Fibroblast of peridontal ligament (primary cell): ENCODE data around the gene HBM.
"Not testable (repeated sequence)": the region's sequence is repeated elsewhere in the genome, so short reads cannot be mapped to it uniquely, and the experiment has no call there.

ENCODE experiments used
- DNase-seq: peaks from one replicate; pipeline ENCODE4 v3.0.0-alpha.2; 2010; ENCODE audit errors: extremely low read depth

HBM gene

DNA sequence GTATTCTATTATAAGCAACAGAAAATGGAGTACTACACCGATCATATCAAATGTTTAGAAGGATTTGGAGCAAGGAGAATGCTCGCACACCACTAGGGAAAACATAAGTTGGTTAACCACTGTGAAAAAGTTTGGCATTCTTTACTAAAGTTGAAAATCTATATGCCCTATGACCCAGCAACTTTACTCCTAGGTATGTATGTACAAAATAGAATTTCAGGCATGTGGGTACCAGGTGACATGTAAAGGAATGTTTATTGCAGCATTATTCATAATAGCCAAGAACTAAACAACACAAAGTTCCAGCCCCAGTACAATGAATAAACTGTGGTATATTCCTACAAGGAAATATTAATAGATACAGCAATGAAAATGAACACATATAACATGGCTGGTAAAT lies 19.1 kb upstream of the HBM start:
- no peak for DNase-seq

DNA sequence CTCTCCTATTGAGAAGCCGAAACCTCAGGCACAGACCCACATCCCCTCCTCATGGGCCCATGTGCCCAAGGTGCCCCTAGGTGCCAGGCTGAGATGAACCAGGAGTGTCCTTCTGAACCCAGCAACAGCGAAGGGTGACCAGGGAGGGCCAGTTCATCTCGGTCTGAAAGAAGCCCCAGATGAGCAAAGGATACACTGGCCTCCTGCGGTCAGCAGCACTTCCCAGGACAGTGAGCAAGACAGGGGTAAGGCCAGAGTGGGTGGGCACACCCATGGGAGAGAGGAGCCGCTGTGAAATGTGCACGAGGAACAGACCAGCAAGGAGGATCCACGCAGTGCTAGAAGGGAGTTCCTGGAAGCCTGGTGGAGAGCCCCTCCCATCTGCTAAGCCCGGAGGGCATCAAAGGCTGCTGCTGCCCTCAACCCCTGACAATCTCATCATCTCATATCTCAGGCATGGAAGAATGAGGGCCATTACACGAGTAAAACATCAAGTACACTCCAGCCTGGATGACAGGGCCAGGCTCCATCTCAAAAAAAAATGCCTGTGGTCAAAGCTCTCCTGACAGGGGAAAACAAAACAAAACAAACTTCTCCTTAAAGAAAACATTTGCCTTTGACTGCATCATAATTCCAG lies 16.6 kb upstream of the HBM start:
- DNase-seq, result peak; percentile 48

DNA sequence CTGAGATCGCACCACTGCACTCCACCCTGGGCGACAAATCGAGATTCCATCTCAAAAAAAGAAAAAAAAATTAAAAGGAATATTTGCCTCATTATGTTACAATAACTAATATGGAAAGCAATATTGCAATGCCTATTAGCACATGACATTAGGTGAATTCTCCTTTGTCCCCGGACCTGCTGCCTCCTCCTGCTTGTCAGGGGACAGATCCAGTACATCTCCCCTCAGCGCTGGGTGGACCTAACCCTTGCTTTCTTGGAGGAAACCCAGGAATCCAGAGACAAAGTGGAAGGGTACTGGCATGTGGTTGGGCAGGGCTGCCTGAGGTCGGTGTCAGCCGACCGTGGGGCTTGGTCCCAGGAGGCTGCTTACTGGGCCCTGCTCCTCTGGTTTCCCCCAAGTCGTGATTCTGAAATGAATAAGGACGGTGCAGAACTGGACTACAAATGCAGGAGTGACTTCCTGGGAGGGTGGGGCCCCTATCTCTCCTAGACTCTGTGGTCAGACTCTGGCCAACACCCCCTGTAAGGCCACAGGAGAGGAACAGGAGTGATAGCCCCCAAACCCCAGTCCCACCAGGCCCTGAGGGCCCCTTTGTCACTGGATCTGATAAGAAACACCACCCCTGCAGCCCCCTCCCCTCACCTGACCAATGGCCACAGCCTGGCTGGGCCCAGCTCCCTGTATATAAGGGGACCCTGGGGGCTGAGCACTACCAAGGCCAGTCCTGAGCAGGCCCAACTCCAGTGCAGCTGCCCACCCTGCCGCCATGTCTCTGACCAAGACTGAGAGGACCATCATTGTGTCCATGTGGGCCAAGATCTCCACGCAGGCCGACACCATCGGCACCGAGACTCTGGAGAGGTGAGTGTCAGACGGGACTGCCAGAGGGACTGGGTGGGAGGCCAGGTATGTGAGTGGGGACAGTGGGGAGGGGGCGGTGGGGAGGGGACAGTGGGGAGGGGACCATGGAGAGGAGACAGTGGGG lies 13.3 kb upstream of the HBM start, which contains the start of gene HBZ:
TSS of gene HBZ (plus strand) at position 504 of the 988 bp plus-strand sequence. CDS start at position 770, 266 bp downstream.
- no peak for DNase-seq

DNA sequence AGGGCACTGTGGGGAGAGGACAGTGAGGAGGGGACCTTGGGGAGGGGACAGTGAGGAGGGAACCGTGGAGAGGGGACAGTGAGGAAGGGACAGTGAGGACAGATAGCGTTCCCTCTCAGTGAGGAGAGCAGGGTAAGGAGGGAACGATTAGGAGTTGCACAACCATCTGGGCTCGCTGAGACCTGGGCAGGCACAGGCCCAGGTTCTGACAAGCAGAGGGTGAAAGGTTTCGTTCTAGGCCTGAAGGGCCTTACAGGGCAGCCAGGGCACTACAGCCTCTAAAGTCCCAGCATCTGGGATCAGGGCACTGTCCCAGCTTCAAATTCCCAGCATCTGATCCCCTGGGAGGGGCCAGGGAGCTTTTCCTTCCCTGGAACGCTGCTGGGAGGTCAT lies 12.7 kb upstream of the HBM start:
- DNase-seq, result not testable (repeated sequence)

DNA sequence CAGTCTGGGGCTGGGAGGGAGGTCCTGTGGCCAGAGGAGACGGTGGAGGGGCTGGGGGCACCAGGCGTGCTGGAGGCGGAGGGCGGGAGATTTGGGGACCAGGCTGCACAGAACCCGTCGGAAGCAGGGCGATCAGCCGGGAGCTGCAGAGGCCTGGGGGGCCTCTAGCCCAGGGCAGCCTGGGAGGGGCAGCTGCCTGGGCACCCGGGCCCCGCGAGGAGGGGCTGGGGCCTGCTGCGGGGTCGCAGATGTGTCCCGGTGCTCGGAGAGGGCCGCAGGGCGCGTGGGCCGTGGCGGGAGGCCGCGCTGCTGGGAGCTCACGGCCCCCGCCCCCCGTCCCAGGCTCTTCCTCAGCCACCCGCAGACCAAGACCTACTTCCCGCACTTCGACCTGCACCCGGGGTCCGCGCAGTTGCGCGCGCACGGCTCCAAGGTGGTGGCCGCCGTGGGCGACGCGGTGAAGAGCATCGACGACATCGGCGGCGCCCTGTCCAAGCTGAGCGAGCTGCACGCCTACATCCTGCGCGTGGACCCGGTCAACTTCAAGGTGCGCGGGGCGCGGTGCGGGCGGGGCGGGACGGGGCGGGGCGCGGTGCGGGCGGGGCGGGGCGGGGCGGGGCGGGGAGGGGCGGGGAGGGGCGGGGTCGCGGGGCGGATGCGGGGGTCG lies 12.1 kb upstream of the HBM start:
- DNase-seq, result not testable (repeated sequence)

DNA sequence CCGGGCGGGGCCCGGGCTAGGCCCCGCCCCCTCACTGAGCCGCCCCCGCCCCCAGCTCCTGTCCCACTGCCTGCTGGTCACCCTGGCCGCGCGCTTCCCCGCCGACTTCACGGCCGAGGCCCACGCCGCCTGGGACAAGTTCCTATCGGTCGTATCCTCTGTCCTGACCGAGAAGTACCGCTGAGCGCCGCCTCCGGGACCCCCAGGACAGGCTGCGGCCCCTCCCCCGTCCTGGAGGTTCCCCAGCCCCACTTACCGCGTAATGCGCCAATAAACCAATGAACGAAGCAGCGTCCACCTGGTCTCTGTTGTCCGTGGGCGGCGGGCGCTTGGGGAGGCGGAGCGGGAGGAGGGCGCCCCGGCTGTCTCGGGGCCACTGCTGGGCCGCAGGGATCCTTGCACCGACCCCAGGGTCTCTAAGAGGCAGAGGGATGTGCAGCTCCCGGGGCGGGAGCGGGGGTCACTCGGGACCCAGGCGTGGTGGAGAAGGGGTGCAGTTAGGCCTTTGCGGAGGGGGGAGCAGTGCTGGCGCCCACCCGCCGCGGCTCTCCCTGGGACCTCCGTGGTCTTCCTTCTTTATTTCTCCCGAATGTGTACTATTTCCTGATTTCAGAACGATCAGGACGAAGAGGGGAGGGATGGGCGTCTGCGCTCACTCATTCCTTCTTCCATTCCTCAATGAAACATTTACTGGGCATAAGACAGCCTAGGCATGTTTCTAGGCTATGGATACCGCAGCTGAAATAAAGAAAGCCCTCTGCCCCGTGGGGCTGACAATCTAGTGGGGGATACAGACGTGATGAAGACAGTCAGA lies 11.4 kb upstream of the HBM start:
- no peak for DNase-seq

DNA sequence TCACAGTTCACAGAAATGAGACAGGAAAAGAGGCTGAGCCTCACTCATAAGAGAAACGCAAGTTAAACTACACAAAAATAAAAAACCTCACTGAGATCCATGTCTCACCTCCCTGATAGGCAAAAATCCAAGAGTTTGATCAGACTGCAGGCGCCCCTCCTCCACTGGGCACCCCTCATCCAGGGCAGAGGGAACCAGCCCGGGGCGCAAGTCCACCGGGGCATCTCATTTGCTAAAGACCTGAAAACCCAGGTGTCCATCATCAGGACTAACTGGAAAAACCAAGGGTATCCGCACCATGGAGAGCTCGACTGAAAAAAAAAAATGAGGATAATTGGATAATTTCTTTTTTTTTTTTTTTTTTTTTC lies 10.8 kb upstream of the HBM start:
- no peak for DNase-seq

DNA sequence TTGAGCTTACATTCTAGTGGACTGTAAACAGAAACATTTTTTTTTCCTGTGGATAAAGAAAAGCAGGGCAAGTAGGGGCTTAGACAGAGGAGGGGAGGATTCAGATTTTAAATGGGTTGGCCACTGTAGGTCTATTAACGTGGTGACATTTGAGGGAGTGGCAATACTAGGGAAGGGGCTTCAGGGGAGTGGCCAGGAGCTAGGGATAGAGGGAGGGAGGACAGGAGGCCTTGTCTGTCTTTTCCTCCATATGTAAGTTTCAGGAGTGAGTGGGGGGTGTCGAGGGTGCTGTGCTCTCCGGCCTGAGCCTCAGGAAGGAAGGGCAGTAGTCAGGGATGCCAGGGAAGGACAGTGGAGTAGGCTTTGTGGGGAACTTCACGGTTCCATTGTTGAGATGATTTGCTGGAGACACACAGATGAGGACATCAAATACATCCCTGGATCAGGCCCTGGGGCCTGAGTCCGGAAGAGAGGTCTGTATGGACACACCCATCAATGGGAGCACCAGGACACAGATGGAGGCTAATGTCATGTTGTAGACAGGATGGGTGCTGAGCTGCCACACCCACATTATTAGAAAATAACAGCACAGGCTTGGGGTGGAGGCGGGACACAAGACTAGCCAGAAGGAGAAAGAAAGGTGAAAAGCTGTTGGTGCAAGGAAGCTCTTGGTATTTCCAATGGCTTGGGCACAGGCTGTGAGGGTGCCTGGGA lies 6.5 kb upstream of the HBM start:
- no peak for DNase-seq

DNA sequence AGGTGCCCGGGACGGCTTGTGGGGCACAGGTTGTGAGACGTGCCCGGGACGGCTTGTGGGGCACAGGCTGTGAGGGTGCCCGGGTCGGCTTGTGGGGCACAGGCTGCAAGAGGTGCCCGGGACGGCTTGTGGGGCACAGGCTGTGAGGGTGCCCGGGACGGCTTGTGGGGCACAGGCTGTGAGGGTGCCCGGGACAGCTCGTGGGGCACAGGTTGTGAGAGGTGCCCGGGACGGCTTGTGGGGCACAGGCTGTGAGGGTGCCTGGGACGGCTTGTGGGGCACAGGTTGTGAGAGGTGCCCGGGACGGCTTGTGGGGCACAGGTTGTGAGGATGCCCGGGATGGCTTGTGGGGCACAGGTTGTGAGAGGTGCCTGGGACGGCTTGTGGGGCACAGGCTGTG lies 5.5 kb upstream of the HBM start:
- not testable (repeated sequence) for DNase-seq

DNA sequence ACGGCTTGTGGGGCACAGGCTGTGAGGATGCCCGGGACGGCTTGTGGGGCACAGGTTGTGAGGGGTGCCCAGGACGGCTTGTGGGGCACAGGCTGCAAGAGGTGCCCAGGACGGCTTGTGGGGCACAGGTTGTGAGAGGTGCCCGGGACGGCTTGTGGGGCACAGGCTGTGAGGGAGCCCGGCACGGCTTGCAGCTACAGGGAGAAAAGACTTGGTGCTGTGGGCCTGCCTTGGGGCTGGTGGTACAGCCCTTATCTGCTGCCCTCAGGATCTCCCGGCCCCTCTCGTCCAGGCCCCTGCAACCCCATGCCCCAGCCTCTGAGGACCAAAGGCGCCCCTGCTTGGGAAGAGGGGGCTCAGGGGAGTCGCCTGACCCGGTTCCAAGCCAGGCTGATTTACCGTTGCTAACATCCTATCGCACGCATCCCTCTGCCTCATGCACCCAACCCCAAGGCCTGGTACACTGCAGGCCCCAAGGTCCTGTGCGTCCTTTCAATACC lies 5.0 kb upstream of the HBM start:
- DNase-seq, result no peak

DNA sequence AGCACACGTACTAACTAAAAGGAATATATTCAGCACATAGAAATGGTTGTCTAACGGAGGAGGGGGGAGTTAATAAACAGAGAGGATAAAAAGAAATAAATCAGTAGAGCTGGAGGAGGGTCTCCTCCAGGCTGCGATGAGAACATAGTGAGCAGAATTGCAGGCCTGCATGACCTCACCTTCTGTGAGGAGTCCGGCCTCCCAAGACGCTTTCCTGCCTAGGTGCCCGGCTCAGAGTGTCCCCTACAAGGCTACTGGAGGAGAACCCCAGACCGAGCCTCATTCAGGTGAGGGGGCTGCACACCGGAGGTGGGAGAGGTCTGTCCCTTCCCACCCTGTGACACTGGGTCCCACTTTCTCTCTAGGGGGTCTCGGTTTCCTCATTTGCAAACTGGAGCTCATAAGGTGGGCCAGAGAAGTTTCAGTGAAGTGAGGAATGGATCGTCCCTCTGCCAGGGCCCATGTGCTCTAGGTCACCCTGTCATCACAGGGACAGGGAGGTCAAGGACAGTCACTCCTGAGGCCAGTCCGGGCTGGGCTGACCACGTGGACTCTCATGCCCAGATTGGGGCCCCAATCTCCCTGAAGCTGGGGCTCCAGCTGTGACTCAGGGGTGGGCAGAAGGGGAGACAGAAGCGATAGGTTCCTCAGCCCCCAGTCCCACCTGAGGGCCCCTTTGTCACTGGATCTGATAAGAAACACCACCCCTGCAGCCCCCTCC lies 3.3 kb upstream of the HBM start:
- no peak for DNase-seq

DNA sequence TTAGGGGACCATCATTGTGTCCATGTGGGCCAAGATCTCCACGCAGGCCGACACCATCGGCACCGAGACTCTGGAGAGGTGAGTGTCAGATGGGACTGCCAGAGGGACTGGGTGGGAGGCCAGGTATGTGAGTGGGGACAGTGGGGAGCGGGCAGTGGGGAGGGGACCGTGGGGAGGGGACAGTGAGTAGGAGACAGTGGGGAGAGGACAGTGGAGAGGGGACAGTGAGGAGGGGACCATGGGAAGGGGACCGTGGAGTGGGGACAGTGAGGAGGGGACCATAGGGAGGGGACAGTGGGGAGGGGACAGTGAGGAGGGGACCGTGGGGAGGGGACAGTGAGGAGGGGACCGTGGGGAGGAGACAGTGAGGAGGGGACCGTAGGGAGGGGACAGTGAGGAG lies 2.6 kb upstream of the HBM start:
- DNase-seq, result not testable (repeated sequence)

DNA sequence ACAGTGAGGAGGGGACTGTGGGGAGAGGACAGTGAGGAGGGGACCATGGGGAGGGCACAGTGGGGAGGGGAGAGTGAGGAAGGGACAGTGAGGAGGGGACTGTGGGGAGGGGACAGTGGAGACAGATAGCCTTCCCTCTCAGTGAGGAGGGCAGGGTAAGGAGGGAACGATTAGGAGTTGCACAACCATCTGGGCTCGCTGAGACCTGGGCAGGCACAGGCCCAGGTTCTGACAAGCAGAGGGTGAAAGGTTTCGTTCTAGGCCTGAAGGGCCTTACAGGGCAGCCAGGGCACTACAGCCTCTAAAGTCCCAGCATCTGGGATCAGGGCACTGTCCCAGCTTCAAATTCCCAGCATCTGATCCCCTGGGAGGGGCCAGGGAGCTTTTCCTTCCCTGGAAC lies 2.1 kb upstream of the HBM start:
- DNase-seq, result not testable (repeated sequence)

DNA sequence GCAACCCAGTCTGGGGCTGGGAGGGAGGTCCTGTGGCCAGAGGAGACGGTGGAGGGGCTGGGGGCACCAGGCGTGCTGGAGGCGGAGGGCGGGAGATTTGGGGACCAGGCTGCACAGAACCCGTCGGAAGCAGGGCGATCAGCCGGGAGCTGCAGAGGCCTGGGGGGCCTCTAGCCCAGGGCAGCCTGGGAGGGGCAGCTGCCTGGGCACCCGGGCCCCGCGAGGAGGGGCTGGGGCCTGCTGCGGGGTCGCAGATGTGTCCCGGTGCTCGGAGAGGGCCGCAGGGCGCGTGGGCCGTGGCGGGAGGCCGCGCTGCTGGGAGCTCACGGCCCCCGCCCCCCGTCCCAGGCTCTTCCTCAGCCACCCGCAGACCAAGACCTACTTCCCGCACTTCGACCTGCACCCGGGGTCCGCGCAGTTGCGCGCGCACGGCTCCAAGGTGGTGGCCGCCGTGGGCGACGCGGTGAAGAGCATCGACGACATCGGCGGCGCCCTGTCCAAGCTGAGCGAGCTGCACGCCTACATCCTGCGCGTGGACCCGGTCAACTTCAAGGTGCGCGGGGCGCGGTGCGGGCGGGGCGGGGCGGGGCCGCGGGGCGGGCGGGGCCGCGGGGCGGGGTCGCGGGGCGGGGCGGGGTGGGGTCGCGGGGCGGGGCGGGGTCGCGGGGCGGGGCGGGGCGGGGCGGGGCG lies 1.5 kb upstream of the HBM start:
- not testable (repeated sequence) for DNase-seq

DNA sequence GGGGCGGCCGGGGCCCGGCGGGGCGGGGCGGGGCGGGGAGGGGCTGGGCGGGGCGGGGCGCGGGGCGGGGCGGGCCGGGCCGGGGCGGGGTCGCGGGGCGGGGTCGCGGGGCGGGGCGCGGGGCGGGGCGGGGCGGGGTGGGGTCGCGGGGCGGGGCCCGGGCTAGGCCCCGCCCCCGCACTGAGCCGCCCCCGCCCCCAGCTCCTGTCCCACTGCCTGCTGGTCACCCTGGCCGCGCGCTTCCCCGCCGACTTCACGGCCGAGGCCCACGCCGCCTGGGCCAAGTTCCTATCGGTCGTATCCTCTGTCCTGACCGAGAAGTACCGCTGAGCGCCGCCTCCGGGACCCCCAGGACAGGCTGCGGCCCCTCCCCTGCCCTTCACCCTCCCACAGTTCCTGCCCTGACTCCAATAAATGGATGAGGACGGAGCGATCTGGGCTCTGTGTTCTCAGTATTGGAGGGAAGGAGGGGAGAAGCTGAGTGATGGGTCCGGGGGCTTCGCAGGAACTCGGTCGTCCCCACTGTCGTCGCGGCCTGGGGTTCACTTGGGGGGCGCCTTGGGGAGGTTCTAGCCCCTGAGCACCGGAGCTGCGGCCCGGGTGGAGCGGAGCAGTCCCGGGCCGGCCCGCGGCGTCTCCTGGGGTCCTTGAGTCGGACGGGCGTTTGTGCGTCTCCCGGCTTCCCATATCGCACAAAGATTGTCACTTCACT lies 795 bp upstream of the HBM start:
- no peak for DNase-seq

DNA sequence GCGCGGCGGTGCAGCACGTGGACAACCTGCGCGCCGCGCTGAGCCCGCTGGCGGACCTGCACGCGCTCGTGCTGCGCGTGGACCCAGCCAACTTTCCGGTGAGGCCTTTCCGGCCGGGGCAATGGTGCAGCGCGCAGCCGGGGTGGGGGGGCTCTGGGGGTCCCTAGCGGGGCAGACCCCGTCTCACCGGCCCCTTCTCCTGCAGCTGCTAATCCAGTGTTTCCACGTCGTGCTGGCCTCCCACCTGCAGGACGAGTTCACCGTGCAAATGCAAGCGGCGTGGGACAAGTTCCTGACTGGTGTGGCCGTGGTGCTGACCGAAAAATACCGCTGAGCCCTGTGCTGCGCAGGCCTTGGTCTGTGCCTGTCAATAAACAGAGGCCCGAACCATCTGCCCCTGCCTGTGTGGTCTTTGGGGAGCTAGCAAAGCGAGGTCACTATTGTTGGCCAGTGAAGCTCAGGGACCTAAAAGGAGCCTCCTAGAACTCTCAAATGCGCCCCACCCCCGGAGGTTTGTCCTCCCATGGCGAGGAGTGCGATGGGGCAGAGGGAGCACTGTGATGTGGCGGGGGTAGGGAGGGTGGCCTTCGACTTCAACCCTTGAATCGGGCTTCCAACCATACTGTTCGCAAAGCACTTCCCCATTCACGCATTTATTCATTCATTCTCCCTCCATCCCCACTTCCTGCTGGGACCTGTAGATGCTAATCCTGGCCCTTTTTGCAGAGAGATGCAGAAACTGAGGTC lies 770 bp downstream of the HBM start:
- DNase-seq, result no peak

DNA sequence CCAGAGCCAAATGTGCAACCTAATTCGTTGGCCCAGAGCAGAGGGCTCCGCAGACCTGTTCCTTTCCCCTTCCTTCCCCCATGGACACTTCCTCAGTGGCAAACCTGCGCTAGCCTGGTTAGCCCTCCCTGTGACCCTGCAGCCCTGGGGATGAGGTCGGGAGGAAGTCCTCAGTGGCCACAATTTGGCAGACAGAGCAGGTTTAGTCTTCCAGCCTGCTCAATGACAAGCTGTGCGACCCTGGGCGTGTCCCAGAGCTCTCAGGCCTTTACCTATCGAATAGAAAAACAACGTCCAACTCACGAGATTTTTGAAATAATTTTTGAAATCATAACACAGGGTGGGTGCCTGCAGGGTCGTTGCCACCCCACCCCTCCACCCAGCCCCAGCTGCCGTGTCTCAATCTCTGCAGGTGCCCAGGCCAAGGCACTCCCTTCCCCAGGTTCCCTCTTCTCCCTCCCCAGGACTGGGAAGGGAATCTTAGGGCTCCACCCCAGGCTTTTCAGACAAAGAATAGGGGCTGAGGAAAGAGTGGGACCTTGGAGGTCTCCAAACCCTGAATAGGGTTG lies 1.4 kb downstream of the HBM start:
- no peak for DNase-seq

DNA sequence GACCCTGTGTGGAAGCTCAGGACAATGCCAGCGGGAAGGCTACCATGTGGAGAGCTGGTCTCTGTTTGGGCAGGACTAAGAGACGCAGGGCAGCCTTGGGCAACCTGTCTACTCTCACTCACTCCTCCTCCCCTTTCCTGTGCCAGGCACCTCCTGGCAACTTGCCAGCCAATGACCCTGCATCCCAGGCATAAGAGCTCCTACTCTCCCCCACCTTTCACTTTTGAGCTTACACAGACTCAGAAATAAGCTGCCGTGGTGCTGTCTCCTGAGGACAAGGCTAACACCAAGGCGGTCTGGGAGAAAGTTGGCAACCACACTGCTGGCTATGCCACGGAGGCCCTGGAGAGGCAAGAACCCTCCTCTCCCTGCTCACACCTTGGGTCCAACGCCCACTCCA lies 2.6 kb downstream of the HBM start:
- no peak for DNase-seq
